OCI-M1 (cell line): ENCODE results near the gene GPNMB.

Experiments used
- DNase-seq: peaks from one replicate; lab custom pipeline; 2025; lab: John Stamatoyannopoulos, UW

Gene GPNMB

DNA sequence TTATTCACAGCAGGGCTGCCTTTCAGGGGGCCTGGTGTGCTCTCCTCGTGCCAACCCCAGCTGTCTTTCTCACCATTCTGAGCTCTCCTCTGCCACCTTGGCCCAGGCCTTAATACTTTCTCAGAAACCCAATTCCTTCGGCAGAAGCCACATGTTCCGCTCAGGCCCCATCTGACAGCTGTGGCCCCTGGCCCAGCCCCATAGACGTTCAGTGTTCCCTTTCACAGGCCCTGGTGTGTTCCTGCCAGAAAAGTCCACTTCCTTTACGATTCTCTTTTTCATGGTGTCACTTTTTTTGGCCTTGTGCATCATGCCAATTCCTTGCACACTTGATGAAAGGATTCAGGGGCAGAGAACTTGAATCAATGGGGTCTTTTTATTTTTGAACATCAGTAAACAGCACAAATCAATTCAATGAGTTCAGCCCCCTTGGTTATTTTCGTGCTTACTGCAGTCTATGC lies 15.9 kb upstream of the GPNMB start:
- DNase-seq, result no peak

DNA sequence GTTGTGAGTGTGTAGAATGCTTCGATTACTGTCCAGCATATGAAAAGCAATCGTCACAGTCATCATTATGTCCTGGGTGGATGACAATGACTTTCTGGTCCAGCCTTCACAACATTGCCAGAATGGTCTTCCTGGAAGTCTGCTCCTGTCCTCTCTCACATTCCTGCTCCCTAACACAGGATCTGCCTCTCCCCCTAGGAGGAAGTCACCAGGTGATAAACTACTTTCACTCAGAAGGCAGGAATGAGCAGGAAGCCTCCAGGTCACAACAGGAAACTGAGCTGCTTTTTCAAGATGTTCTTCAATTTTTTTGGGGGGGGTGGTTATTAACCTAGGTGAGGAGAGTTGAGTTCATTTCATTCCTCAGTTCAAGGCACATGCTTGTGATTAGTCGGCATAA lies 13.6 kb upstream of the GPNMB start:
- no peak for DNase-seq

DNA sequence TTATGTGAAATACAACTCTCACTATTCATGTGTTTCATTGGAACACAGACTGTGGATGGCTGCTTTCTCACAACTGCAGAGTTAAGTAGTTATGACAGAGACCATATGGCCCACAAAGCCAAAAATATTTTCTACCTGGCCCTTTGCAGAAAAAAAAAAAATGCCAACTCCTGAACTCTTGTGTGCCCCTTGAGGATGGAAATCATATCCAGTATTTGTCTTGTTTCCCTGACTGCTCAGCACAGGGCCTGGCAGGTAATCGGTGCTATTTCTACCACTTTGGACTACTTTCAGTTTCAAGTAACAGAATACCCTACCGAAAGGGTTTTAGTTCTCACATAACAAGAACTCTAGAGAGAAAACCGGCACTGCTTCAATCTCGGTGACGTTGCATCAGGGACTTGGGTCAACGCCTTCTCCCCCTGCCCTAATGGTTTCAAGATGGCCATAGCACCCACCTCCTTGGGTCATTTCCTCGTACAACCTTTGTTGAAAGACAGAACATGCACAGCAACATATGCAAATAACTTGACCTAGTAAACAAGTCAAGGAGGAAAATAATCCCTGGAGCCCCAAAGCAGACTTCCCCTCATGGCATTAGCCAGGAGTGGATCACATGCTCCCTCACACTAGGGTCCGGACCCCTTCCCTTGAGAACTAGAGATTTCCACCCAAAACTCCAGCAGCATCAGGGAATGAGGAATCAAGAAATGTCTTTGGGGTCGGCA lies 11.8 kb upstream of the GPNMB start:
- DNase-seq, result no peak

DNA sequence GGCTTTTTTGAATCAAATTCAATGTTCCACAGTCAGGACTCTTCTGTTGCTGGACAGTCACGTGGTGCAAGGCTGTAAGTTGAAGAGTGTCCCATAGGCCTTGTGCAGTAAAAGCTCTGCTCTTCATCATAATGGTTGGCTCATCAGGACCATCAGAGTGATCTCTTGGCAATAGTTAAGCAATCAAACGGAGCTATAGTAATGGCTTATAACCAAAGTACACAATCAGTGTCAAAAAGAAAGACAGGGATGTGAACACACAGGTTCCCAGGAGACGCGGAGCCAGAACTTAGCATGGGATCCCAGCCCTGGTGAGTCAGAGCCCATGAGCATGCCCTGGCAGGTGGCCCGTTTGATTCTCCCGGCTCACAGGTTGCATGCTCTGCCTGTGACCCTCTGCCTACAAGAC lies 10.8 kb upstream of the GPNMB start:
- DNase-seq, result no peak

DNA sequence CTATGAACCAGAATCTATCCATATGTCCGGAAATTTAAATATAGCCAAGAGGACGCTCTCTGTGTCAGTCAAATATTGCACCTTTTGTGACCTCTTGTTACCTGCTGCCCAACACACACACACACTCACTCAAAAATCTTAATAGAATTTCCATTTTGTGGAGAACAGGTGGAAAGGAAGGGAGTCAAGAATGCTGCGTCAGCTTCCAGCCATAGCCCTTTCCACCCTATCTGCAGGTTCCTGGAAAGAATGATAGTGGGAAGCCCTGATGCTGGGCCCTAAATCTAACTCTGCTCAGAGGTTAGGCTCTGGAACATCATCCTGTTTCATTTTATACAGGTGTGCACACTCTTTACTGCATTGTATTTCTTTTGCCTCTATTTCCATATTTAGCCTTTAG lies 9.6 kb upstream of the GPNMB start:
- no peak for DNase-seq

DNA sequence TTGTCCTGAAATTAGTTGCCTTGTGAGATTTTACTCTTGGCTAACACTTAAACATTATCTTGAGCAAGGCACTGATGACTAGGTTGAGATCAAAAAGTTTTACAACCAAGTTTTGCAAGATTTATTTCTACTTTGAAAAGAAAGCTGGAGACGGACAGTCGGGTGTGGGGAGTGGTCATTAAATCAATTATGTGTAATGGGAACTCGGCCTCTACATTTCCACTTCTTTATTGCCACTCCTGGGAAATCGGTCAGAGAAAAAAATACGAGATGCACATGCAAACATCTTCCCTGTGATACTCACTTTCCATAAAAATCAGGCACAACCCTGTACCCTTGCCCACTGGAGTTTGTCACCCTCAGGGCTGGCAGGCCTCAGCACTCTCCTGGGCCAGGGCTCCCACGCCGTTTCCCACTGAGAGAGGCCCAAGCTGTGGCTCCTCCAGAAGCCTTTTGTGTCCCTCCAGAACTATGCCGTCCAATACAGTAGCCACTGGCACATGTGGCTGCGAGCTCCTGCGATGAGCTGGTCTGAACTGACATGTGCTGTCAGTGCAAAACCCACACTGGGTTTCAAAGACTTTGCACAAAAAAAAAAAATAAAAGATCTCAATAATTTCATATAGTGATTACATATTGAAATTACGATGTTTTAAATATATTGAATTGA lies 7.5 kb upstream of the GPNMB start:
- no peak for DNase-seq

DNA sequence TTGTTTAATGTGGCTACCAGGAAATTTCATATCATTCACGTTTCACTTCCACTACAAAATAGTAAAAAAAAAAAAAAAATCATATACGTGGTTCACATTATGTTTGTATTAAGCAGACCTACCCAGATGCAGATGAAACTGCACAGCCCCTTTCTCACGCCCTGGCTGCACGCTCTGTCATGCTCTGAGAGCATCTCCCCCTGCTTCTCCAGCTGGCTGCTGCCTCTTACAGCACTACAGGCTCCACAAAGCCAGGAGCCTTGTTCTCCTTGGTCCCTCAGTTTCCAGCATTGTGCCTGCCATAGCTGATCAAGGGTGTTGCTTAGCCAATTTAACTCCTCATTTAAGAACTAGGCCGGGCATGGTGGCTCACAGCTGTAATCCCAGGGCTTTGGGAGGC lies 6.9 kb upstream of the GPNMB start:
- no peak for DNase-seq

DNA sequence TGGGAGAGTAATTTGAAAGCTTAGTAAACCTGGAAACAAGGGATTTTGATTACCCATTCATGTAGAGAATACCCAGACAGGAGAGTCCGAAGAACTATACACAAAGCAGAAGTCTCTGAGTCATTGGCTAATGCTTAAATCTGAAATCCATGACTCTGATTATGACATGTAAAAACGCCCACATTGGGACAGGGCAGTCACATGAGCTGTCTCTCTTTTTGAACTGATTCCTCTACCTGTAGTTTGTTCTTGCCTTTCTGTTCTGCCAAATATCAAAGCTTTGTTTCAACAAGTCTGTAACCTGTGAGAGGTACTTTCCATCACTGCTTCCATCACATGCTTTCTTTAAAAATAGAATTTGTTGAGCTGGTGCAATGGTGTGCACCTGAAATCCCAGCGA lies 4.3 kb upstream of the GPNMB start:
- DNase-seq, result no peak

DNA sequence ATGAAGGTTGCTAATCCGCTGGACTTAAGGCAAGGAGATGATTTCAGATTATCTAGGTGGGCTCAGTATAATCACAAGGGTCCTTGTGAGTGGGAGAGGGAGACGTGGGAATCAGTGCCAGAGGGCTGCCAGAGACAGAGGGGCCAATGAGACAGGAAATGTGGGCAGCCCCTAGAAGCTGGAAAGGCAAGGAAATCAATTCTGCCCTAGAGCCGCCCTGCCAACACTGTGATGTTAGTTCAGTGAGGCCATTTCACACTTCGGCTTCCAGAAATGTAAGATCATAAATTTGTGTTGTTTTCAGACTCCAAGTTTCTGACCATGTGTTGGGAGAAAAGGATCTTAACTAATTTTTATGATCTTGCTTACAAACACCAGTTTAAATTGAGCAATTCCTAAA lies 3.6 kb upstream of the GPNMB start:
- no peak for DNase-seq

DNA sequence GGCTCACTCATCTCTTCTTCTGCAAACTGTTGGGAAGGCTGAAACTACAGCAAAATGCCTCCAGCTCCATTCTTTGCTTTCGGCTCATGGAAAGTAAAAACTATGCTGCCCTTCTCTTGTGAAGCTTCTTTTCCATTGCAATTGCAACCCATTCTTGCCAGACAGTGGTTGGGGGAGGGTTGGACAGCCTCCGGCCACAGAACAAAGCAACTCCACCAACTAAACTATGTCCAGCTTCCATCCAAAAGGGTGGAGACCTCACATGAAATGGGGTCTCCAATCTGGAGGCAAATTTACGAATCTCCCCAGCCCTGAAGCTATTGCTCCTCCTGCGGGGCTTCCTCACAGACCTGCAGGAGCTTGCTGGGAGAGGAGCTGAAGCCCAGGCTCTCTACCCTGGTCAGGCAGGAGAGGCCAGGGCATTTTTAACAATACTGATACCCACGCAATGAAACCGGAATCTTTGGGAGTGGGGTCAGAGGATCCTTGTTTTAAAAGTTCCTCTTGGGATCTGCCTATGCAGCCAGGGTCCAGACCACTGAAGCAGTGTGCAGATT lies 549 bp downstream of the GPNMB start:
- DNase-seq, result no peak

DNA sequence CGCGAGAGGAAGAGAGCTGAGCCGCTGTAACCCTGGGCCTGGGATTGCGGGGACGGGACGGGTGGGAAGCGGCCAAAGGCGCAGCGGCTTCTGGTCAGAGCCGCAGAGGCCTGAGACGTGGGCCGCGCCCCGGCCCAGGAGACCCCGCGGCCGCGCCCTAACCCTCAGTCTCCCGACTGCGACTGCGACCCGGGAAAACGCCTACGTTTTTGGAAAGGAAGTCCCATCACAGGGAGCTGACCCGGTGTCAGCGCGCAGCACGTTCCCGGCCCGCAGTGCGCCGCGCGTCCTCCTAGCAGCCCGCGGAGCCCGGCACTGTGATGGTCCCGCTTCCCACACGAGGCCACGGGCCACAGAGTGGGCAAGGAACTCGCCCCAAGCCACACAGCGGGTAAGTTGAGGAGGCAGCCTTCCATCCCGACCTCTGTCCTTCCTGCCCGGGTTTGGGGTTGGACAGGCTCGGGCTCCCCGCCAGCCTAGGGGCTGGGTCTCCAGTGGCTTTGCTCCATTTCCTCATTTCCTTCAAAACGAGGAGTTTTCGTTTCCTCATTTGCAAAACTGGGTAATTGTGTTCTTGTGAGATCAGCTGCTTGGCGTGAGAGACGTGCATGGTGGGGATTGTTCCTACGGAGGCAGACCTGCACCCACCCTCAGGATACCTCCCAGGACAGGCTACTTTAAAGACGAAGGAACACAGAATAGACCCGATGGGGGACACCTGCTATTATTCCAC lies 1.2 kb downstream of the GPNMB start:
- no peak for DNase-seq

DNA sequence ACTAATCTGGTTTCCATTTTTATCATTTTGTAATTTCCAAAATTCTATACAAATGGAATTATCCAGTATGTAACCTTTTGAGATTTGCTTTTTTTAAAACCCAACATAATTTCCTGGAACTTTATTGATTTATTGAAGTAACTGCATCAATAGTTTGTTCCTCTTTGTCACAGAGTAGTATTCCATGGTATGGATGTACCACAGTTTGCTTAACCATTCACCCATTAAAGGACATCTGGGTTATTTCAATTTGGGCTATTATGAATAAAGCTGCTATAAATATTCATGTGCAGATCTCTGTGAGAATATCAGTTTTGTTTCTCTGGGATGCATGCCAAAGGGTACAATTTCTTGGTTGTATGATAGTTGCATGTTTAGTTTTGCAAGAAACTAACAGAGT lies 2.9 kb downstream of the GPNMB start:
- DNase-seq, result no peak

DNA sequence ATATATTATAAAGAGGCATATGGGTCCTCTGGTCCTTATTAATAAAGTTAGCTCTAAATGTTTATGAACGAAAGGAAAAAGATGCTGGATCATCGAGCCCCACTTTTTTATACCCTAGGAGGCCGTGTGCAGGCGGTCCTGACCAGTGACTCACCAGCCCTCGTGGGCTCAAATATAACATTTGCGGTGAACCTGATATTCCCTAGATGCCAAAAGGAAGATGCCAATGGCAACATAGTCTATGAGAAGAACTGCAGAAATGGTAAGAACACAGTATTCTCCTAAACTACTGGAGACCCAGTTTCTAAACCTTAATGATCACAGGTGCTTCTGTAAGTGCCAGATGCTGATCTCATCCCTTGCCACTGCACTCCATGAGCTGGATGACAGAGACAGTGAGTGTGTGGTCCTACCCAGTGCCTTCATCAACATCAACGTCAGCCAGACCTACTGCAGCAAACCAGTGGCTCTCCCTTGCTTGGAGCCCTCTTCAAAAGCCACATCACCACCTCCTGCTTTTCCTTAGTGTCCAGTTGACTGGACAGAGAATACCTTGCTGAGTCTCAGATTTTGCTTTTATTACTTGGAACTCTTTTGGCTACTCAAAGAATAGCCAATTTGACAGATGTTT lies 7.6 kb downstream of the GPNMB start:
- no peak for DNase-seq

DNA sequence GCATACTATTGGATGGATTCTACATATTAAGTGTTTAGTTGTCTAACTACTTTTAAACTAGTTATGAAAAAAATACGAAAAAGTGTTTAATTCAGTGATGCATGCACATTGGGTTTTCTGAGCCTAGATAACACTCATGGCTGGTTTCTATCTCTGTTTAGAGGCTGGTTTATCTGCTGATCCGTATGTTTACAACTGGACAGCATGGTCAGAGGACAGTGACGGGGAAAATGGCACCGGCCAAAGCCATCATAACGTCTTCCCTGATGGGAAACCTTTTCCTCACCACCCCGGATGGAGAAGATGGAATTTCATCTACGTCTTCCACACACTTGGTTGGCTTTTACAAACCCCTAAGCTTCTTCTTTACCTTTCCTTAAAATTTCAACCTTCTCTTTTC lies 10.2 kb downstream of the GPNMB start:
- peak; percentile 8 for DNase-seq

DNA sequence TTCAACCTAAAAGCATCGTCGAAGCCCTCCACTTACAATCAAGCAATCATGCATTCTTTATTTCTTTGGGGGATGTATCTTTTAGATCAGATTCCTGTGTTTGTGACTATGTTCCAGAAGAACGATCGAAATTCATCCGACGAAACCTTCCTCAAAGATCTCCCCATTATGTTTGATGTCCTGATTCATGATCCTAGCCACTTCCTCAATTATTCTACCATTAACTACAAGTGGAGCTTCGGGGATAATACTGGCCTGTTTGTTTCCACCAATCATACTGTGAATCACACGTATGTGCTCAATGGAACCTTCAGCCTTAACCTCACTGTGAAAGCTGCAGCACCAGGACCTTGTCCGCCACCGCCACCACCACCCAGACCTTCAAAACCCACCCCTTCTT lies 13.8 kb downstream of the GPNMB start:
- DNase-seq, result no peak

DNA sequence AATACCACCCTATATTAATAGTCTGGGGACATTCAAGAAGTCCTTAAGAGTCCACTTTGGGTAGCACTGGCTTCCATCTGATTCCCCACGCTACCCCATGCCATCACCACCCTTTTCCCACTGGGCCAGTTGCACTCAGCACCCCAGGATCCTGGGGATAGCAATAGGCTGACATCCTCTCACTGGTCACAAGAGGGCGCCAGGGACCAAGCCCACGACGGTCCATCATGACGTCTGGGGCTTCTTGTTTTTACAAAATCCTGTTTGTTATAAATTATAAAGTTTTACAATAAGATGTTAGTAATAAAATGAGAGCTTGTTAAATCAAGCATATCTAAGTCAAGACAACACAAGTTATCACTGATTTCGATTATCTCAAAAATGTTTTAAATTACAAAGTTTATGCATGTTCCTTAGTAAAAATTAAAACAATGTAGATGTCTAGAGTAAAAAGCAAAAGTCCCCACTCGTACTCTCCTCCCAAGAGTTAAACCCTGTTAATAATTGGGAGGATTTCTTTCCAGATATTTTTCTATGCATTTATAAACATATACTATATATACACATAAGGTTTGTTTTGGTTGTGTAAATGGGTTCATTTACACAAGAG lies 15.4 kb downstream of the GPNMB start:
- peak; percentile 73 for DNase-seq

DNA sequence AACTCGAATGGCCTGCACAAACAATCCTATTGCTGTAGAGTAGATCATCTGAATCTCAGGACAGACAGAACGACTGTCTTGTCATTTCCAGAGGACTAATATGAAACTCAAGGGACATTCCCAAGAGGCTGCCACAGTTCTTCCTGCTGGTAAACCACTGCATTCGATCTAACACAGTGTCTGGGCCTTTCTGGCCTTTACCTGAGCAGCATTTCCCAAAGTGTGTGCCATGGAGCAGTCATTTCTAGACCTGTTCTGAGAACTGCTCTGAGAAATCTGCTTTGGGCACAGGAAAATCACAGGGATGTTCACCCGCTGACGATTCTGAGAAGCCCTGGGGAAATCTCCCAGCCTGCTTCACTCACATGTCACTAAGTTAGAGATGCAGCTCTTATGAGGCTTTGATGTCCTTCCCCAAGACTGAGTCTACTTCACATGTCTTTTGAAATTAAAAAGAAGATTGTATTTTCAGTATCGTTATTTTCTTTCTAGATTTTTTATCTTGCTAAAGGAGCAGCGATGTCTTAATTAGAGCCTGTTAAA lies 18.4 kb downstream of the GPNMB start:
- DNase-seq, result no peak

DNA sequence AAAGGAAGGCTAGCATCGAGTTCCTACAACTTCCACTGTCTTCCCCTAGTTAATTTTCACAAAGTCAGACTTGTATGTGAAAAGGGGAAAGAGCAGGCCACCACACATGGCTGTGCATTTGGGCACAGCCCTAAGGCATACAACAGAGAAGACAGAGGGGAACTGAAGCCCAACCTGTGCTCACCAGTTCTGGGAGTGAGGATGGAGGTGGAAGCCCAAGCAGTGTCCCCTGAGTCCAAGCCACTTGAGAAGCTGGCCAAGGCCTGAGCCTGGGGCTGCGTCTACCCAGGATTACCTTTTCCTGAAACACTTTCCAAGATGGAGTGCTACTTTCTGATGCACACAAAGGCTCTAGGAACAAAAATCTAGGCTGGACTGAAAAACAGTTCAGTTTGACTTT lies 20.3 kb downstream of the GPNMB start:
- DNase-seq, result no peak

DNA sequence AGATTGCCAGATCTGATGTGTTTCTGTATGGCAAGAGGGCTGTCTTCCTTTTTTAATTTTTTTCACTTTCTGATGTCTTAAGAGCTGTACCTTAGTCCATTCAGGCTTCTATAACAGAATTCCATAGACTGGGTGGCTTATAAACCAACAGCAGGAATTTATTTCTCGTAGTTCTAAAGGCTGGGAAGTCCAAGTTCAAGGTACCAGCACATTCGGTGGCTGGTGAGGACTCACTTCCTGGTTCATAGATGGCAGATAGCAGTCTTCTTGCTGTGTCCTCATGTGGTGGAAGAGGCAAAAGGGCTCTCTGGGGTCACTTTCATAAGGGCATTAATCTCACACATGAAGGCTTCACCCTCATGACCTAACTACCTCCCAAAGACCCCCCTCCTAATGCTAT lies 20.8 kb downstream of the GPNMB start:
- no peak for DNase-seq

DNA sequence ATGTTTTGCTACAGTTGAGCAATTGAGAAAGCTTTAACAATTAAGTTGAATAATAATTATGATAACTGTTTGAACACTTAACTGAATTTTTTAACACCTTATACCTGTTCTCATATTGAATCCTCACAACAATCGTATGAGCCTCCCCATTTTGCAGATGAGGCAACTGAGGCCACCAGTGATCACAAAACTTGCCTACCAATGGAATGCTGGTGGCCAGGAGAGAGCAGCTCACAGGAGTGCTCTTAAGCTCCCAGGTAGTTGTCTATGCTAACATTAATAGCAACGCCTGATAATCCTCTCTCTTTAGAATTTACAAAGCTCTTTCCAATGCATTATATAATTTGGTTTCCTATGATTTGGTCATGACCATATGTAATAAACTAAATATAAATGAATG lies 21.6 kb downstream of the GPNMB start:
- no peak for DNase-seq

DNA sequence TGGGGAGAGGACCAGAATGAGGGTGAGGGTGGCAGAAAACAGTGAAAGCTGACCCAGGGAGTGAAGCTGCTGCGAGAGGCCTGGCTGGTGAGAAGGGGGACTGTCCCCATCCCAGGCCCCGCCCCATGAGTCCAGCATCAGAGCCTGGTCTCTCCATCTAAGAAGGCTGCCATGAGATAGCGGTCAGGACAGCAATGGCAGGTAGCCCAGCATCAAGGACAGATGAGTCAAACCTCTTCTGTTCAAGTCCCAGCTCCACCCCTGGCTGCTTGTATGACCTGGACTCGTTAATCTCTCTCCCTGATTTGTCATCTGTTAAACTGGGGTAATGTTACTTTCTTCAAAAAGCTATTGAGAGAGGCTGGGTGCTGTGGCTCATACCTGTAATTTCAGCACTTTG lies 22.2 kb downstream of the GPNMB start:
- no peak for DNase-seq

DNA sequence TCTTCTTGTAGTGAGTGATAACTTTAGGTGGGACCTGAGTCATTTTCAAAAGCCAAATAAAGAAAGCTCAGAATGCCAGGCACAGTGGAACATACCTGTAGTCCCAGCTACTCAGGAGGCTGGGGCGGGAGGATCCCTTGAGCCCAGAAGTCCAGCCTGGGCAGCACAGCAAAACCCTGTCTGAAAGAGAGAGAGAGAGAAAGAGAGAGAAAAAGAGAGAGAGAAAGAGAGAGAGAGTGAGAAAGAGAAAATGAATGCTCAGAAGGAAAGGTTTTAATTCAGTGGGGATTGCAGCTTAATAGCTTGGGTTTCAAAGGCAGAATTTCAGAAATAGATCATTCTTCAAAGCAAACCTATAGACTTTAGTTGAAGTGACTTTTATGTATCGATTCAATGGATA lies 25.7 kb downstream of the GPNMB start:
- DNase-seq, result no peak
